HG02610 (cell line): Measurements from ENCODE around the gene DESI1.
"Not testable (repeated sequence)": the region's sequence is repeated elsewhere in the genome, so short reads cannot be mapped to it uniquely, and the experiment has no call there.

Source experiments
- ATAC-seq: cut with Tn5 transposase; IDR thresholded peaks from one replicate; pipeline ENCODE4 v1.9.1; 2021; ENCODE audit warnings: mild to moderate bottlenecking, moderate library complexity; ENCODE audit not compliant: unreplicated experiment

Gene DESI1

DNA sequence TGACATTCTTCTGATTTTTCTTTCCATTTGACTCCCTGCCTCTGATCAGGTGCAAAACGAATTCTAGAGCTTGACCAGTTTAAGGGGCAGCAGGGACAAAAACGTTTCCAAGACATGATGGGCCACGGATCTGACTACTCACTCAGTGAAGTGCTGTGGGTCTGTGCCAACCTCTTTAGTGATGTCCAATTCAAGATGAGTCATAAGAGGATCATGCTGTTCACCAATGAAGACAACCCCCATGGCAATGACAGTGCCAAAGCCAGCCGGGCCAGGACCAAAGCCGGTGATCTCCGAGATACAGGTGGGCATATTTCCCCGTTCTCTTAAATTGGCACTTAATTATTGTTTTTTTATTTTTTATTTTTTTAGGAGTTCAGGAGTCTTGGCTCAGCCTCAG lies 15.6 kb upstream of the DESI1 start:
- no peak for ATAC-seq

GRCh38 chr22:41634610-41635009 lies 13.8 kb upstream of the DESI1 start:
- ATAC-seq, result not testable (repeated sequence)

DNA sequence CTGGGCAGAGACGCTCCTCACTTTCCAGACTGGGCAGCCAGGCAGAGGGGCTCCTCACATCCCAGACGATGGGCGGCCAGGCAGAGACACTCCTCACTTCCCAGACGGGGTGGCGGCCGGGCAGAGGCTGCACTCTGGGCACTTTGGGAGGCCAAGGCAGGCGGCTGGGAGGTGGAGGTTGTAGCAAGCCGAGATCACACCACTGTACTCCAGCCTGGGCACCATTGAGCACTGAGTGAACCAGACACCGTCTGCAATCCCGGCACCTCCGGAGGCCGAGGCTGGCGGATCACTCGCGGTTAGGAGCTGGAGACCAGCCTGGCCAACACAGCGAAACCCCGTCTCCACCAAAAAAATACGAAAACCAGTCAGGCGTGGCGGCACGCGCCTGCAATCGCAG lies 10.8 kb upstream of the DESI1 start:
- ATAC-seq, result not testable (repeated sequence)

DNA sequence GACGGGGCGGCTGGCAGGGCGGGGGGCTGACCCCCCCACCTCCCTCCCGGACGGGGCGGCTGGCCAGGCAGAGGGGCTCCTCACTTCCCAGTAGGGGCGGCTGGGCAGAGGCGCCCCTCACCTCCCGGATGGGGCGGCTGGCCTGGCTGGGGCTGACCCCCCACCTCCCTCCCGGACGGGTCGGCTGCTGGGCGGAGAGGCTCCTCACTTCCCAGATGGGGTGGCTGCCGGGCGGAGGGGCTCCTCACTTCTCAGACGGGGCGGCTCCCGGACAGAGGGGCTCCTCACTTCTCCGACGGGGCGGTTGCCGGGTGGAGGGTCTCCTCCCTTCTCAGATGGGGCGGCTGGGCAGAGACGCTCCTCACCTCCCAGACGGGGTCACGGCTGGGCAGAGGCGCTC lies 10.3 kb upstream of the DESI1 start:
- not testable (repeated sequence) for ATAC-seq

DNA sequence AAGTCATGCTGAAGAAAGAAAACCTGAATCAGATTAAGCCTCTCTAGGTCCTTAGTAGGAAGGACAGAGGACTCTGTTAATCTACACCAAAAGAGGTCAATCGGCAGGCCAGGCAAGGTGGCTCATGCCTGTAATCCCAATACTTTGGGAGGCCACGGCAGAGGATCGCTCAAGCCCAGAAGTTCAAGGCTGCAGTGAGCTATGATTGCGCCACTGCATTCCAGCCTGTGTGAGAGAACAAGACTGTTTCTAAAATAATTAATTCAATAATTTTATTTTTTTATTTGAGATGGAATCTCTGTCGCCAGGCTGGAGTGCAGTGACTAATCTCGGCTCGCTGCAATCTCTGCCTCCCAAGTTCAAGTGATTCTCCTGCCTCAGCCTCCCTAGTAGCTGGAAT lies 4.7 kb upstream of the DESI1 start:
- no peak for ATAC-seq

GRCh38 chr22:41621911-41622179 lies 1.0 kb upstream of the DESI1 start:
- no peak for ATAC-seq

DNA sequence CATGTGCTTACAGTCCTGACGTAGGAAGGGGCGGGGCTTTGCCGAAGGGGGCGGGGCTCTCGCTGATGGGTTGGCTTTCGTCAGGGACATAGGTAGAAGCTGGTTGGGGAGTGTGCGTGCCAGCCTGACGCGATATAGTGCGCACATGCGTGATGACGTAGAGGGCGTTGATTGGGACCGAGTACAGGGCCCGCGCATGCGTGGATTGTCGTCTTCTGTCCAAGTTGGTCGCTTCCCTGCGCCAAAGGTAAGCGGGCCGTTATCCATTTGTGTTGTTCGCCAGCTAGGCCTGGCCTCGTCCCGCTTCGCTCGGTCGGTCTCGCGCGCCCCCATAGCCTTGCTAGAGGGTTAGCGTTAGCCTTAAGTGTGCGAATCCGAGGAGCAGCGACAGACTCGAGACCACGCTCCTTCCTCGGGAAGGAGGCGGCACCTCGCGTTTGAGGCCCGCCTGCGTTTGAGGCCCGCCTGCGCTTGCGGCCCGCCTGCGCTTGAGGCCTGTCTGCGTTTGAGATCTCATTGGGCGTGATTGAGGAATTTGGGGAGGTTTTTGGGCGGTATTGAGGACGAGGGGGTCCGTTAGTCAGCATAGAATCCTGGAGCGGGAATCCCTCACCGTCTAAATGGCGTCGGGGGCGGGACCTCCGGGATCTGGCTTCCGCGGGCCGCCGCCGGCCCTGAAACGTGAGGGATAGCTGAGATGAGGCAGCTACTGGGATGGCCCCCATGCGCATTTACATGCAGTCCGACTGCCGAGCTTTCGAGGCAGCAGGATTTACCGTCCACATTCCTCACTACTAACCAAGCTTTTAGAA lies 462 bp upstream of the DESI1 start, which contains the start of gene XRCC6:
Gene XRCC6, plus strand, starts transcription at position 197 of the 812 bp plus-strand sequence. CDS start 710 bp downstream, outside the sequence.
- peak; percentile 78 for ATAC-seq

- no peak for ATAC-seq
These were observed 759 bp downstream of the DESI1 start for GRCh38 chr22:41619979-41620588.

DNA sequence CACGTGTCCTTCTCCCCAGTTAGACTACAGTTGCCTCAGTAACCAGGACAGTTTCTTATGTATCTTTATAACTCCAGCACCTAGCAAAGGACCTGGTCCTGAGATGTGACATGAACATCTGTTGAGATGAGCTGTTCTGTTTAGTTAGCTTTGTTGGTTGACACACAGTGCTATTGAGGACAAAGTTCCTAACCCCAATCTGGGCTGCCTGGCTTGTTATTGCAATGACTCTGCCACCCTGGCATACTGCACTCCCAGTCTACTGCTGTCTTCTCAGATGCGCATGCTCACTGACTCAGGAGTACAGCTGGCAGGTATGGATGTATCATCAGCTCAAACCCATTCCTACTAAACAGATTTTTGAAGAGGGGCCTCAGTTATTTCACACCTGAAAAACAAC lies 7.4 kb downstream of the DESI1 start:
- no peak for ATAC-seq

DNA sequence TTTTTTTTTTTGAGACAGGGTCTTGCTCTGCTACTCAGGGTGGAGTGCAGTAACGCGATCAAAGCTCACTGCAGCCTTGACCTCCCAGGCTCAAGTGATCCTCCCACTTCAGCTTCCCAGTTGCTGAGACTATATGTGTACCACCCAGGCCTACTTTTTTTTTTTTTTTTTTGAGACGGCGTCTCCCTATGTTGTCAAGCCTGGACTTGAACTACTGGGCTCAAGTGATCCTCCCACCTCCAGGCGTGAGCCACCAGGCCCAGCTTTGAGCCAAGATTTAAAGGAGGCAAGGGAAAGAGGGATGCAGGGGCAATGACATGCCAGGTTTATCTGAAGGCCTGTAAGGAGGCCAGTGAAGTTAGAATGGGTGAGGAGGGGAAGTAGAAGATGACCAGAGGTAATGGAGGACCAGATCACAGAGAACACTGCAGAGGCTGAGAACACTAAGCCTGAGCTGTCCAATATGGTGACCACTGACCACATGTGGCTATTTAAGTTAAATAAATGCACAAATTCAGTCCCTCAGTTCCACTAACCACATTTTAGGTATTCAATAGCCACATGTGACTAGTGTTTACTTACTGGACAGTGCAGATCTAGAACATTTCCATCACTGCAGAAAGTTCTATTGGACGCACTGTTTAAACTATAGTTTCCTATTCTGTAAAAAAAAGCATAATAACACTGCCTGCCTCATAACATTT lies 8.1 kb downstream of the DESI1 start:
- ATAC-seq, result no peak

GRCh38 chr22:41608386-41608785 lies 12.5 kb downstream of the DESI1 start:
- no peak for ATAC-seq

- peak; percentile 95 for ATAC-seq
These were observed 16.9 kb downstream of the DESI1 start for GRCh38 chr22:41603873-41604332.

- ATAC-seq, result no peak
These were observed 19.9 kb downstream of the DESI1 start for GRCh38 chr22:41600976-41601375.

DNA sequence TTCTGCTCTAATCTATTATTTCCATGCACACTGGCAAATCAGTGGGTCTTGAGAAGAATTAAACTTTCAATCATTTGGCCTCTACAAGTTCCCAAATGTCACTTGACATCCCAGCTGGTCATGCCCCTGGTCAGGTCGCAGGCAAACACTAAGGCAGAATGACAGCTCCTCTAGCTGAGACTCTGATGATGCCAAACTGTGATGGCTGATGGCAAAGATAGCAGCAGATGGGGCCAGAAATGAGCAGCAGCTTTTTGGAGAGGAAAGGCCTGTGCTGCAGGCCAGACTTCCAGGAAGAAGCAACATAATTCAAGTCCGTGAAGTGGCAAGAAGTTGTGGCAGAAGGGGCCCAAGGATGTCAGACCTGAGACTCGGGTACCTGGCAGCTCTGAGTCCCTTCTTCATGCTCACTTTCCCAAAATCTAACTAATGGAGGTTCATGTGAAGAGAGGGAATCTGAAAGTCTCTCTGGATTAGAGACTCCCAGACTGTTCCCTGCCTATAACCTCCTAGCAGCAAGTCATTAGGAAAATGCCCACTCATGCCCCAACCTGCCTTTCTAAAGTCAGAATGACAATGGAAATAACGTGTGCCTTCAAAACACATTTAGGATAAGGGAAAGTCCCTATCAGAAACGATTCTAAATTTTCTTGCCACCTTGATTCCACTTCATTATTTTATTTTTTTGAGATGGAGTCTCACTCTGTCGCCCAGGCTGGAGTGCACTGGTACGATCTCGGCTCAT lies 21.8 kb downstream of the DESI1 start:
- no peak for ATAC-seq

GRCh38 chr22:41598081-41598480 lies 22.8 kb downstream of the DESI1 start:
- ATAC-seq, result no peak

DNA sequence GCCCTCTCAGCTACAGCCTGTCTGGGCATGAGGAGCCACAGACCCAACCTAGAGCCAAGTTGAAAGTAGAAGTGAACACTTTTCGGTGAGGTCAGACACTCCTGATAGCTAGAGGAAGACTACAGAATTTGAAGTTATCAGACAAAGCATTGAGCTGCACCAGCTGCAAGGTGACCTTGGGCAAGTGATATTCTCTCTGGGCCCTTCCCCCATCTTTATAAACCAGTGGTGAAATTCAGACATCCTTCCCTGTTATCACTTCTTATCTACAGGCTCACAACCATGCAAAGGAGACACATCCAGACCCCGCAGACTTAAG lies 23.2 kb downstream of the DESI1 start:
- no peak for ATAC-seq

GRCh38 chr22:41596776-41597634 lies 23.8 kb downstream of the DESI1 start:
- no peak for ATAC-seq

GRCh38 chr22:41595703-41596102 lies 25.1 kb downstream of the DESI1 start:
- no peak for ATAC-seq

DNA sequence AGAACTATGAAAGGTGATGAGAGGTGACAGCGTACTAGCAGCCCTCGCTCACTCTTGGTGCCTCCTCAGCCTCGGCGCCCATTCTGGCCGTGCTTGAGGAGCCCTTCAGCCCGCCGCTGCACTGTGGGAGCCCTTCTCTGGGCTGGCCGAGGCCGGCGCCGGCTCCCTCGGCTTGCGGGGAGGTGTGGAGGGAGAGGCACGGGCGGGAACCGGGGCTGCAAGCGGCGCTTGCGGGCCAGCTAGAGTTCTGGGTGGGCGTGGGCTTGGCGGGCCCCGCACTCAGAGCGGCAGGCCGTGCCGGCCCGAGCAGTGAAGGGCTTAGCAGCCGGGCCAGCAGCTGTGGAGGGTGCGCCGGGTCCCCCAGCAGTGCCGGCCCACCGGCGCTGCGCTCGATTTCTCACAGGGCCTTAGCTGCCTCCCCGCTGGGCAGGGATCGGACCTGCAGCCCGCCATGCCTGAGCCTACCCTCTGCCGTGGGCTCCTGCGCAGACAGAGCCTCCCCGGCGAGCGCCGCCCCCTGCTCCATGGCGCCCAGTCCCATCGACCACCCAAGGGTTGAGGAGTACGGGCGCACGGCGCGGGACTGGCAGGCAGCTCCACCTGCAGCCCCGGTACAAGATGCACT lies 27.4 kb downstream of the DESI1 start:
- not testable (repeated sequence) for ATAC-seq
